MG63 (cell line): ENCODE data around the gene METTL25B. TPM values are rescaled to one million over a fixed set of nuclear protein-coding genes. Genes with fewer than 3 reads are reported as not detected.
"Not testable (repeated sequence)": the region's sequence is repeated elsewhere in the genome, so short reads cannot be mapped to it uniquely, and the experiment has no call there.

ENCODE experiments used
- DNase-seq: peaks from one replicate; pipeline ENCODE4 v3.0.0-alpha.2; 2020
- H3K27me3 ChIP-seq: fragments of 250-450 bp; sonication (Bioruptor Pico); 2 replicates; pipeline ENCODE4 v1.5.1; 2020; ENCODE audit warnings: mild to moderate bottlenecking, moderate library complexity
- H3K36me3 ChIP-seq: fragments of 250-450 bp; sonication (Bioruptor Pico); 2 replicates; pipeline ENCODE4 v1.5.1; 2020; ENCODE audit warnings: mild to moderate bottlenecking, moderate library complexity
- H3K4me3 ChIP-seq: fragments of 250-450 bp; sonication (Bioruptor Pico); 2 replicates; pipeline ENCODE4 v1.5.1; 2020; ENCODE audit warnings: mild to moderate bottlenecking, moderate library complexity
- H3K9me3 ChIP-seq: fragments of 250-450 bp; sonication (Bioruptor Pico); 2 replicates; pipeline ENCODE4 v1.5.1; 2020; ENCODE audit warnings: mild to moderate bottlenecking, moderate library complexity
- total RNA-seq: library from RNA; depleted of rRNA; stranded (reverse); fragments of >200 nt; shearing (Covaris generic); gene quantifications from 2 replicates; pipeline ENCODE4 v1.2.3, GENCODE V29; 2014; ENCODE audit warnings: low replicate concordance

Gene METTL25B
- total RNA-seq, 1 experiment from 2014 or later: 20.8 TPM

GRCh38 chr1:156750711-156751450, 22.6 kb downstream of the METTL25B start:
- no peaks in the 10 kb centered on the region for H3K27me3 ChIP-seq
- H3K36me3 ChIP-seq: peaks cover 49% of the 10 kb centered on the region
- H3K4me3 ChIP-seq: peak overlapping the region; percentile 89
- H3K9me3 ChIP-seq: no peaks in the 10 kb centered on the region
- DNase-seq: peak; percentile 59

GRCh38 chr1:156751451-156751756, 23.1 kb downstream of the METTL25B start, which contains the start of gene HDGF:
Gene HDGF, minus strand, starts transcription at chr1:156751675. Its CDS starts 246 bp downstream, at chr1:156751429.
- peaks cover 43% of the 10 kb centered on the region for H3K36me3 ChIP-seq
- no peaks in the 10 kb centered on the region for H3K27me3 ChIP-seq
- H3K4me3 ChIP-seq: peak within 1 kb of the TSS; percentile 89
- DNase-seq: no peak
- no peaks in the 10 kb centered on the region for H3K9me3 ChIP-seq

- Histone ChIP-seq H3K27me3 (no peaks in the 10 kb centered on the region), H3K9me3 (no peaks in the 10 kb centered on the region), H3K36me3 (peaks cover 39% of the 10 kb centered on the region), H3K4me3 (peak overlapping the region; percentile 89)
- DNase-seq: peak; percentile 100
These were observed 23.6 kb downstream of the METTL25B start for GRCh38 chr1:156751757-156752481.

GRCh38 chr1:156752843-156753482, 24.7 kb downstream of the METTL25B start:
- Histone ChIP-seq H3K9me3 (no peaks in the 10 kb centered on the region), H3K27me3 (no peaks in the 10 kb centered on the region), H3K36me3 (peaks cover 31% of the 10 kb centered on the region), H3K4me3 (peak overlapping the region; percentile 89)
- no peak for DNase-seq

GRCh38 chr1:156754219-156754618, 25.9 kb downstream of the METTL25B start:
- no peak for DNase-seq
- H3K27me3 ChIP-seq: no peaks in the 10 kb centered on the region

GRCh38 chr1:156755527-156755950, 27.3 kb downstream of the METTL25B start:
- Histone ChIP-seq H3K4me3 (no peak overlapping the region), H3K27me3 (no peaks in the 10 kb centered on the region)
- no peak for DNase-seq

More at GRCh38 chr1:156754219-156754618, 25.9 kb downstream of the METTL25B start:
- Histone ChIP-seq H3K4me3 (no peak overlapping the region), H3K36me3 (peaks cover 18% of the 10 kb centered on the region), H3K9me3 (no peaks in the 10 kb centered on the region)

GRCh38 chr1:156756355-156756754, 28.1 kb downstream of the METTL25B start:
- no peak overlapping the region for H3K4me3 ChIP-seq
- H3K9me3 ChIP-seq: no peaks in the 10 kb centered on the region

More at GRCh38 chr1:156755527-156755950, 27.3 kb downstream of the METTL25B start:
- Histone ChIP-seq H3K36me3 (peaks cover 5% of the 10 kb centered on the region), H3K9me3 (no peaks in the 10 kb centered on the region)

GRCh38 chr1:156757572-156758253, 29.4 kb downstream of the METTL25B start:
- H3K27me3 ChIP-seq, H3K4me3 ChIP-seq, DNase-seq, H3K36me3 ChIP-seq, H3K9me3 ChIP-seq: not testable (repeated sequence)

More at GRCh38 chr1:156756355-156756754, 28.1 kb downstream of the METTL25B start:
- Histone ChIP-seq H3K27me3 (no peaks in the 10 kb centered on the region), H3K36me3 (no peaks in the 10 kb centered on the region)
- no peak for DNase-seq

- no peak for DNase-seq
- H3K27me3 ChIP-seq: no peaks in the 10 kb centered on the region
- H3K36me3 ChIP-seq: no peaks in the 10 kb centered on the region
- H3K4me3 ChIP-seq: no peak overlapping the region
- no peaks in the 10 kb centered on the region for H3K9me3 ChIP-seq
These were observed 32.0 kb downstream of the METTL25B start for GRCh38 chr1:156760092-156760795.

- no peaks in the 10 kb centered on the region for H3K9me3 ChIP-seq
- no peak for DNase-seq
- H3K36me3 ChIP-seq: no peaks in the 10 kb centered on the region
- no peak overlapping the region for H3K4me3 ChIP-seq
- no peaks in the 10 kb centered on the region for H3K27me3 ChIP-seq
These were observed 32.5 kb downstream of the METTL25B start for GRCh38 chr1:156760796-156761104.

- not testable (repeated sequence) for DNase-seq, H3K27me3 ChIP-seq, H3K9me3 ChIP-seq, H3K4me3 ChIP-seq
- H3K36me3 ChIP-seq: peaks cover 16% of the 10 kb centered on the region
These were observed 36.9 kb downstream of the METTL25B start for GRCh38 chr1:156765136-156765535.

GRCh38 chr1:156765666-156766065, 37.4 kb downstream of the METTL25B start:
- no peak for DNase-seq
- H3K36me3 ChIP-seq: peaks cover 21% of the 10 kb centered on the region
- no peak overlapping the region for H3K4me3 ChIP-seq
- H3K27me3 ChIP-seq: no peaks in the 10 kb centered on the region
- no peaks in the 10 kb centered on the region for H3K9me3 ChIP-seq

GRCh38 chr1:156766298-156767100, 38.2 kb downstream of the METTL25B start:
- peaks cover 30% of the 10 kb centered on the region for H3K36me3 ChIP-seq
- DNase-seq: no peak
- peak overlapping the region; percentile 88 for H3K4me3 ChIP-seq
- H3K27me3 ChIP-seq: no peaks in the 10 kb centered on the region
- no peaks in the 10 kb centered on the region for H3K9me3 ChIP-seq

GRCh38 chr1:156767101-156767878, 39.0 kb downstream of the METTL25B start, which contains the start of gene PRCC:
Gene PRCC, plus strand, starts transcription at chr1:156767535. Its CDS starts 237 bp downstream, at chr1:156767772.
- Histone ChIP-seq H3K27me3 (no peaks in the 10 kb centered on the region), H3K9me3 (no peaks in the 10 kb centered on the region), H3K36me3 (peaks cover 36% of the 10 kb centered on the region), H3K4me3 (peak within 1 kb of the TSS; percentile 88)
- peak; percentile 99 for DNase-seq
